ENCODE measurements around the gene IL17A. TPM values are rescaled to one million over a fixed set of nuclear protein-coding genes. Genes with fewer than 3 reads are reported as not detected.

Gene IL17A
- total RNA-seq, 1 donor from 2014 or later, result not detected

- no peak for DNase-seq
These were observed 30.9 kb downstream of the IL17A start for GRCh38 chr6:52216932-52217575.

GRCh38 chr6:52217761-52218160, 31.6 kb downstream of the IL17A start:
- DNase-seq, result no peak

GRCh38 chr6:52221302-52221701, 35.1 kb downstream of the IL17A start:
- no peak for DNase-seq

GRCh38 chr6:52227495-52227894, 41.3 kb downstream of the IL17A start:
- DNase-seq, result no peak

- no peak for DNase-seq
These were observed 44.5 kb downstream of the IL17A start for GRCh38 chr6:52230685-52231084.

- no peak for DNase-seq
These were observed 45.4 kb downstream of the IL17A start for GRCh38 chr6:52231406-52232127.

GRCh38 chr6:52233005-52233404, 46.8 kb downstream of the IL17A start:
- DNase-seq, result no peak

- peak; percentile 66 for DNase-seq
These were observed 48.0 kb downstream of the IL17A start for GRCh38 chr6:52233975-52234823.

Small RNAs within 50 kb of the gene (small RNA-seq; reads per million reads assigned to genes)
- gene MIR133B (ENCODE audit: low replicate concordance) (93.4 reads per million, percentile 97 among the genes with 10 or more reads in this experiment), gene MIR206 (ENCODE audit: low replicate concordance) (286 reads per million, percentile 98 among the genes with 10 or more reads in this experiment)

Other genes with a start within 250 kb of the IL17A start
- 1.4 TPM for gene PKHD1, start 98.8 kb upstream of the IL17A start, total RNA-seq
- not detected for gene IL17F, start 58.1 kb downstream of the IL17A start, total RNA-seq
- 59.9 TPM for gene MCM3, start 98.4 kb downstream of the IL17A start, total RNA-seq
- gene PAQR8, start 175.8 kb downstream of the IL17A start, total RNA-seq, result 9.2 TPM
- 26.7 TPM for gene EFHC1, start 234.0 kb downstream of the IL17A start, total RNA-seq